GM18858 (cell line): Measurements from ENCODE around the gene LECT2.

Experiments
- ATAC-seq: cut with Tn5 transposase; IDR thresholded peaks from one replicate; pipeline ENCODE4 v1.9.1; 2021; ENCODE audit not compliant: unreplicated experiment

The LECT2 gene

GRCh38 chr5:135954899-135955298, at the start of gene LECT2:
Gene LECT2 (minus strand): TSS chr5:135954983. CDS start chr5:135954833, 150 bp downstream.
- no peak for ATAC-seq

GRCh38 chr5:136004436-136004835, 49.7 kb upstream of the LECT2 start:
- no peak for ATAC-seq

GRCh38 chr5:136001466-136001981, 46.7 kb upstream of the LECT2 start:
- ATAC-seq: no peak

GRCh38 chr5:136000932-136001331, 46.1 kb upstream of the LECT2 start:
- ATAC-seq: no peak

GRCh38 chr5:136000147-136000546, 45.4 kb upstream of the LECT2 start:
- ATAC-seq: no peak

GRCh38 chr5:135999406-136000139, 44.8 kb upstream of the LECT2 start:
- ATAC-seq: no peak

GRCh38 chr5:135998889-135999288, 44.1 kb upstream of the LECT2 start:
- no peak for ATAC-seq

GRCh38 chr5:135997673-135998335, 43.0 kb upstream of the LECT2 start:
- no peak for ATAC-seq

- no peak for ATAC-seq
These were observed 41.8 kb upstream of the LECT2 start for GRCh38 chr5:135996611-135997010.

GRCh38 chr5:135995976-135996375, 41.2 kb upstream of the LECT2 start:
- no peak for ATAC-seq

GRCh38 chr5:135993880-135994636, 39.3 kb upstream of the LECT2 start:
- ATAC-seq: no peak

- ATAC-seq: no peak
These were observed 38.6 kb upstream of the LECT2 start for GRCh38 chr5:135993335-135993879.

- no peak for ATAC-seq
These were observed 36.6 kb upstream of the LECT2 start for GRCh38 chr5:135991429-135991828.

- ATAC-seq: no peak
These were observed 35.9 kb upstream of the LECT2 start for GRCh38 chr5:135990528-135991255.

- ATAC-seq: no peak
These were observed 34.9 kb upstream of the LECT2 start for GRCh38 chr5:135989686-135990085.

GRCh38 chr5:135988546-135988945, 33.8 kb upstream of the LECT2 start:
- no peak for ATAC-seq

GRCh38 chr5:135986891-135987401, 32.2 kb upstream of the LECT2 start:
- ATAC-seq: no peak

GRCh38 chr5:135986401-135986800, 31.6 kb upstream of the LECT2 start:
- ATAC-seq: no peak

- no peak for ATAC-seq
These were observed 31.2 kb upstream of the LECT2 start for GRCh38 chr5:135985951-135986350.

- ATAC-seq: no peak
These were observed 25.8 kb upstream of the LECT2 start for GRCh38 chr5:135980620-135981019.
